BE2C (cell line): Measurements from ENCODE around the gene CHSY3.

Experiments used
- DNase-seq: peaks from one replicate; pipeline ENCODE4 v3.0.0-alpha.2; 2020
- H3K27me3 ChIP-seq: fragments of 250-450 bp; sonication (Bioruptor Pico); 2 replicates; pipeline ENCODE4 v1.5.1; 2020; ENCODE audit warnings: mild to moderate bottlenecking
- H3K36me3 ChIP-seq: fragments of 250-450 bp; sonication (Bioruptor Pico); 2 replicates; pipeline ENCODE4 v1.5.1; 2020; ENCODE audit warnings: mild to moderate bottlenecking
- H3K4me1 ChIP-seq: fragments of 250-450 bp; sonication (Bioruptor Pico); 2 replicates; pipeline ENCODE4 v1.5.1; 2020
- H3K4me3 ChIP-seq: 2 replicates; pipeline ENCODE4 v1.5.1; 2011; ENCODE audit warnings: low read depth, low read length
- H3K9me3 ChIP-seq: fragments of 250-450 bp; sonication (Bioruptor Pico); 2 replicates; pipeline ENCODE4 v1.5.1; 2020
- CTCF ChIP-seq: IDR thresholded peaks from 2 replicates; pipeline ENCODE4 v1.5.1; 2012; ENCODE audit warnings: mild to moderate bottlenecking, low read depth, low read length

Gene CHSY3

GRCh38 chr5:129972465-129973141 is 68.3 kb downstream of the CHSY3 start:
- Histone ChIP-seq H3K4me1 (no peaks in the 10 kb centered on the region), H3K36me3 (no peaks in the 10 kb centered on the region), H3K9me3 (no peaks in the 10 kb centered on the region), H3K27me3 (no peaks in the 10 kb centered on the region), H3K4me3 (no peak overlapping the region)
- TF ChIP-seq CTCF: no peak
- DNase-seq: no peak

- Histone ChIP-seq H3K9me3 (no peaks in the 10 kb centered on the region), H3K4me3 (no peak overlapping the region), H3K4me1 (no peaks in the 10 kb centered on the region), H3K36me3 (no peaks in the 10 kb centered on the region), H3K27me3 (no peaks in the 10 kb centered on the region)
- TF ChIP-seq CTCF: no peak
- DNase-seq: no peak
These were observed 69.6 kb downstream of the CHSY3 start for GRCh38 chr5:129973716-129974426.

GRCh38 chr5:129977810-129978209 is 73.5 kb downstream of the CHSY3 start:
- no peak for DNase-seq
- H3K36me3 ChIP-seq: no peaks in the 10 kb centered on the region
- H3K27me3 ChIP-seq: no peaks in the 10 kb centered on the region
- no peak for TF ChIP-seq CTCF
- no peaks in the 10 kb centered on the region for H3K4me1 ChIP-seq
- H3K9me3 ChIP-seq: no peaks in the 10 kb centered on the region
- H3K4me3 ChIP-seq: no peak overlapping the region

GRCh38 chr5:129978270-129978669 is 74.0 kb downstream of the CHSY3 start:
- no peaks in the 10 kb centered on the region for H3K36me3 ChIP-seq
- no peak for DNase-seq
- H3K27me3 ChIP-seq: no peaks in the 10 kb centered on the region
- H3K4me3 ChIP-seq: no peak overlapping the region
- no peak for TF ChIP-seq CTCF
- H3K4me1 ChIP-seq: no peaks in the 10 kb centered on the region
- no peaks in the 10 kb centered on the region for H3K9me3 ChIP-seq

GRCh38 chr5:129988453-129988852 is 84.2 kb downstream of the CHSY3 start:
- H3K9me3 ChIP-seq: no peaks in the 10 kb centered on the region; the same call in 1 of the 2 replicates
- no peaks in the 10 kb centered on the region for H3K4me1 ChIP-seq
- no peak for DNase-seq
- H3K4me3 ChIP-seq: no peak overlapping the region
- TF ChIP-seq CTCF: no peak
- H3K36me3 ChIP-seq: no peaks in the 10 kb centered on the region
- H3K27me3 ChIP-seq: no peaks in the 10 kb centered on the region

GRCh38 chr5:129991780-129992179 is 87.5 kb downstream of the CHSY3 start:
- no peak for DNase-seq
- Histone ChIP-seq H3K36me3 (no peaks in the 10 kb centered on the region), H3K27me3 (no peaks in the 10 kb centered on the region), H3K9me3 (no peaks in the 10 kb centered on the region), H3K4me3 (no peak overlapping the region), H3K4me1 (no peaks in the 10 kb centered on the region)
- TF ChIP-seq CTCF: no peak
